Omental fat pad (tissue), 4 donors: ENCODE results near the gene CENPS. TPM values are rescaled to one million over a fixed set of nuclear protein-coding genes. Genes with fewer than 3 reads are reported as not detected.
A peak's percentile ranks its signal among the peaks of the same experiment; 100 is the strongest.
"Not testable (repeated sequence)": the region's sequence is repeated elsewhere in the genome, so short reads cannot be mapped to it uniquely, and the experiment has no call there.

Experiments
- ATAC-seq: fragments of 150-250 bp; one replicate; pipeline ENCODE4 v1.9.1; 2016; ENCODE audit warnings: mild to moderate bottlenecking, moderate library complexity; ENCODE audit not compliant: low FRiP score
- DNase-seq: peaks from one replicate; pipeline ENCODE4 v3.0.0-alpha.2; 2019; ENCODE audit warnings: low spot score
- total RNA-seq, 4 donors: library from RNA; depleted of rRNA; stranded (reverse); fragments of >200 nt; gene quantifications; one replicate each; pipeline ENCODE4 v1.1.0, GENCODE V29; 2016
- TF ChIP-seq, protein P1 (sequence below), 3 donors: fragments of 450-650 bp; IDR thresholded peaks; one replicate each; pipeline ENCODE4 v1.5.1; 2016 to 2017; ENCODE audit warnings: antibody characterized with exemption in 3 of 3, mild to moderate bottlenecking in 3 of 3, moderate library complexity in 2 of 3

Gene CENPS
- total RNA-seq, 4 donors from 2014 or later, result 3.5 to 5.4 (median 4.3) TPM

DNA sequence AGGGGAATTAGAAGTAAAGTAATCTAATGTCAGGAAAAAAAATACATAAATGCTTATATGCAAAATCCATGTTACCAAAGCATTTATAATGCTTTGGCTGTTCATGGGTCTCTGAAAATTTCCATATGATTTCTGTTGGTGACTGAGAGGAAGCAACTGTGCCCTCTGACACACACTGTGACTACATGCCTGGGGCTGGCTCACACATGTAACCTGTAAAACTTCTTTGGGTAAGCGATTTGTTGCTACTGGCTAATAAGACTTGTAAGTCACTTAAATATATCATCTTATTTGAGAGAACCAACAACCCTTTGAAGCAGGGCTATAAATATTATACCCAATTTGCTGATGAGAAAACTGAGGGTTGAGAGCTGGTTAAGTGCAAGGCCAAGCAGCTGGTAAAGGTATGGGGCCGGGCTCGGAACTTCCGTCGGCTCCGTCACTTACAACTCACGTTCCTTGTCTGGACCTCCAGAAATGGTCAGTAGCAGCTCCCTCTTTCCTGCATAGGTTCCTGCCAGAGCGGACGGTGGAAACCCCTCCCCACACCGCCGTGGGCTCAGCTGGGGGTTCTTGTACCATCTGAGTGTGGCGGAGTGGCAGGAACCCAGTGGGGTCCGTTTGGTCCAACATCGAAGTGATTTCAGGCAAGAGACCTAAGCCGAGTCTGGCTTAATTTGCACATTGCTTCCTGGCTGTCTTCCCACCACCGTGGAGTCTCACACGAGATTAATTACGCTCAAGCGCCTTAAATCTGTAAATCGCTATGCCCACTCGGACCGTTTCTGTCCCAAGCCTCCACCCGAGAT is 41.4 kb downstream of the CENPS start:
- DNase-seq (no peak), ATAC-seq (no peak)
- TF ChIP-seq, protein P1, sequence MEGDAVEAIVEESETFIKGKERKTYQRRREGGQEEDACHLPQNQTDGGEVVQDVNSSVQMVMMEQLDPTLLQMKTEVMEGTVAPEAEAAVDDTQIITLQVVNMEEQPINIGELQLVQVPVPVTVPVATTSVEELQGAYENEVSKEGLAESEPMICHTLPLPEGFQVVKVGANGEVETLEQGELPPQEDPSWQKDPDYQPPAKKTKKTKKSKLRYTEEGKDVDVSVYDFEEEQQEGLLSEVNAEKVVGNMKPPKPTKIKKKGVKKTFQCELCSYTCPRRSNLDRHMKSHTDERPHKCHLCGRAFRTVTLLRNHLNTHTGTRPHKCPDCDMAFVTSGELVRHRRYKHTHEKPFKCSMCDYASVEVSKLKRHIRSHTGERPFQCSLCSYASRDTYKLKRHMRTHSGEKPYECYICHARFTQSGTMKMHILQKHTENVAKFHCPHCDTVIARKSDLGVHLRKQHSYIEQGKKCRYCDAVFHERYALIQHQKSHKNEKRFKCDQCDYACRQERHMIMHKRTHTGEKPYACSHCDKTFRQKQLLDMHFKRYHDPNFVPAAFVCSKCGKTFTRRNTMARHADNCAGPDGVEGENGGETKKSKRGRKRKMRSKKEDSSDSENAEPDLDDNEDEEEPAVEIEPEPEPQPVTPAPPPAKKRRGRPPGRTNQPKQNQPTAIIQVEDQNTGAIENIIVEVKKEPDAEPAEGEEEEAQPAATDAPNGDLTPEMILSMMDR (IDR thresholded peaks at IDR 0.05), result no peak

DNA sequence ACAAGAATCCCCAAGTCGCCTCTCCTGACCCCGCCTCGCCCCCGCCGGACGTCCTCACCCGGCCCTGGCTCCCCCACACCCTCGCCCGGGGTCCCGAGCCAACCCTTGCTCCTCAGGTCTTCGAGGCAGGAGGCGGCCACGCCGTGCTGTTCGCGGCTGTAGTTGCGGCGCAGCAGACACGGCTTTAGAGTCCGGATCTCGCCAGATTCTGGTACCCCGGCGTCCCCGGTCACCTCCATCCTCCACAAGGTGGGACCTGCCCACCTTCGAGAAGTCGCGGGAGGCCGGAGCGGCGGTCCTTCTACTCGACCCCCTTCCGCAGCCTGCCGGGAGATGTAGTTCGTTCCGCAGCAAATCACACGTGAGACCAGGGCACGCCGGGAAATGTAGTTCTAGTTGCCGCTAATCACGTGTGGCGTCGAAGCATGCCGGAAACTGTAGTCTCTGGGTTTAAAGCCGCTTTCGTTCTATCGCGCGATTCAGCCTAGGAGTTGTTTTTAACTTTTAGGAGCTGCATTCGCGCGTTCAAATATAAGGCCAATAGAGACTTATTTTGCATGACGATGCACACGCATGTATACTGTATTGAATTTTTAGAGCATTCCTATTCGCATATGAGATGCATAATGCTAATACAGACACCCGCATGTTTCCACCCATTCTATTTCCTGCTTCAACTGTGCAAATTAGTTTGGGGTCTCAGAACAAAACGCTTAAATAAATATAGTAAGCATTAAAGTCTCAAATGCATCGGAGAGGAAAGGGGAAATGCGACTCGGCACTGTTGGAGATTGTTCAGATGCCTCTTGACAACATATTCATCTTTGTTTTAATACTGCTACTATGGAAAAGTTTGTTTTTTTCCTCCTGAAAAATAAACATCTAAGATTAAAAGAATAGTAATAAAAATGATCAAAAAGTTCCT is 42.2 kb downstream of the CENPS start, which contains the start of gene DFFA:
Gene DFFA (minus strand): TSS at position 310 of the 925 bp plus-strand sequence. CDS start 71 bp downstream, at position 239.
- ATAC-seq (peak; percentile 88), DNase-seq (peak; percentile 80)
- TF ChIP-seq, protein P1 (IDR thresholded peaks at IDR 0.05), result no peak

DNA sequence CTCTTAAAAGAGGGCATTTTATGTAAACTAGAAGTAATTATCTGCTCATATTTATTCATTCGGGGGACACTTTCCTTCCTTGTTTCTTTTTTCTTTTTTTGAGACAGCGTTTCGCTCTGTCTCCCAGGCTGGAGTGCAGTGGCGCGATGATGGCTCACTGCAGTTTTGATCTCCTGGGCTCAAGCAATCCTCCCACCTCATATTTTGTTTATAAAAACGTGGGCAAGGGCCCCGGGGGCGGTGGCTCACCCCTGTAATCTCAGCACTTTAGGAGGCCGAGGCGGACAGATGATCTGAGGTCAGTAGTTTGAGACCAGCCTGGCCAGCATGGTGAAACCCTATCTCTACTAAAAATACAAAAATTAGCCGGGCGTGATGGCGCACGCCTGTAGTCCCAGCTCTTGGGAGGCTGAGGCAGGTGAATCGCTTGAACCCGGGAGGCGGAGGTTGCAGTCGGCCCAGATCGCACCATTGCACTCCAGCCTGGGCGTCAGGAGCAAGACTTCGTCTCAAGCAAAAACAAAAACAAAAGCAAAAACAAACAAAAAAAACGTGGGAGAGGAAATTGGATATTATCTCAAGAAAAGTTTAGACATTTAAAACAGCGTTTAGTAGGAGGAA is 43.0 kb downstream of the CENPS start:
- TF ChIP-seq, protein P1 (IDR thresholded peaks at IDR 0.05), result no peak
- no peak for DNase-seq
- ATAC-seq, result no peak

DNA sequence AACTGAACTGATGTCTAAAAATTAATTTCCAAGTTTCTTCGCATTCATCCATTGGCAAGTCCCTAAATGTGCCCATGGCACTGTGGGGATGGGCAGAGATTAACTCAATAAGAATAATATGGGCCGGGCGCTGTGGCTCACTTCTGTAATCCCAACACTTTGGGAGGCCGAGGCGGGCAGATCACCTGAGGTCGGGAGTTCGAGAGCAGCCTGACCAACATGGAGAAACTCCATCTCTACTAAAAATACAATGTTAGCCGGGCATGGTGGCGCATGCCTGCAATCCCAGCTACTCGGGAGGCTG is 44.0 kb downstream of the CENPS start:
- not testable (repeated sequence) for ATAC-seq, DNase-seq

DNA sequence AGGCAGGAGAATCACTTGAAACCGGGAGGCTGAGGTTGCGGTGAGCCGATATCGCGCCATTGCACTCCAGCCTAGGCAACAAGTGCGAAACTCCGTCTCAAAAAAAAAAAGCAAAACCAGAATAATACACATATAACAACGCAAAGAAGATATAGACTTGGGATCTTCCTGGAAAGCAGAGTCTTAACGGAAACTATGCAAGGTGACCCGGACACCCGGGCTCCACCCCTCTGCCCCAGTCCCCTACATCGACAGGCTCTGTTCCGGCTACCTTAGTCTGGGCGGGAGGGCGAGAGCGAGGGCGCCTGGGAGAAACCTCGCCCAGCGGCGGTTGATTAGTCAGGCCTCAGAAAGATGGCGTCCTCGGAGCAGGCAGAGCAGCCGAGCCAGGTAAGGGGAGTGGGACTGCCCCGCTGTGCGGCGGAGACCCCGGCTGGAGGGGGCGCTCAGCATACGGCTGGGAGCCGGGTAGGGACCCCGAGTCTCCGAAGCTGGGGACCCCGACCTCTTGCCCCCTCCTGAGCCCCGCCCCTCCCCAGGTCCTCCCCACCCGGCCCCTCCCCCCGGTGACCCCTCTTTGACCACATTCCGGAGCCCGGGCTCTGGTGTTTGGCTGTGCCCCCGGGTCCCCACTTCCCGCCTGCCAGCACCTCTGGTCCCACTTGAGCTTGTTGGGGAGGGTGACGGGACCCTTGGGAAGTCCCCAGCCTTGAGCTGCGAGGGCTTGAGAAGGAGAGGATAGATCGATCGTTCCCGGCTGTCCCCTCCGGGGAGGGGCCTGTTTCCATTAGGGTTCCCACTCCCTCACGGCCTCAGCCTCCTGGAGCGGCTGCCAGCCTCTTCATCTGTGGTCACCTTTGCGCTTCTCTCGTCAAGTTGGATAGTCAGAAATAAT is 44.6 kb downstream of the CENPS start, which contains the start of gene PEX14:
Gene PEX14 (plus strand): TSS at position 338 of the 895 bp plus-strand sequence. CDS start 17 bp downstream, at position 355.
- TF ChIP-seq, protein P1 (IDR thresholded peaks at IDR 0.05), result no peak
- ATAC-seq, result peak; percentile 88
- peak; percentile 67 for DNase-seq

DNA sequence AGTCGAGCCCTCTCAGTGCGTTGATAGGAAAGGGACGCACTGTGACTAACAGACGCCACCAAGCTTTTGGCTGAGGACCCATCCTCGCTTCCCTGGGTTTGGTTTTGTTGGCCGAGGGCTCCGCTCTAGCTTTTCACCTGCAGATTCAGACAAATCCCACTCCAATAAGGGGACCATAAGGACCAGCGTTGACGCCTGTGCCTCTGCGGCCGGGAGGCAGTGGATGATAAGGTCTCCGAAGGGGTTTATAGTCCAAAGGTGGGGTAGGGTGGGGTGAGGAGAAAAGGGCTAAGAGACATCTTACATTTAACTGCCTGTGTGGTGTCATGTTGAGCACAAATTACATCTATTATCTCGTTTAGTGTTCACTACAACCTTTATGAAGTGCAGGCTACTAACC is 45.3 kb downstream of the CENPS start:
- no peak for ATAC-seq

More for the DNA sequence above, 45.3 kb downstream of the CENPS start:
- TF ChIP-seq, protein P1 (IDR thresholded peaks at IDR 0.05), result no peak
- DNase-seq, result no peak
